Limb (tissue), 2 donors: Measurements from ENCODE around the gene NDUFS6.

Experiments used
- DNase-seq, 2 donors: peaks; one replicate each; pipeline ENCODE4 v3.0.0-alpha.2; 2016; ENCODE audit errors: extremely low spot score in 2 of 2

Gene NDUFS6

GRCh38 chr5:1847611-1848010, 46.4 kb downstream of the NDUFS6 start:
- no peak for DNase-seq

DNA sequence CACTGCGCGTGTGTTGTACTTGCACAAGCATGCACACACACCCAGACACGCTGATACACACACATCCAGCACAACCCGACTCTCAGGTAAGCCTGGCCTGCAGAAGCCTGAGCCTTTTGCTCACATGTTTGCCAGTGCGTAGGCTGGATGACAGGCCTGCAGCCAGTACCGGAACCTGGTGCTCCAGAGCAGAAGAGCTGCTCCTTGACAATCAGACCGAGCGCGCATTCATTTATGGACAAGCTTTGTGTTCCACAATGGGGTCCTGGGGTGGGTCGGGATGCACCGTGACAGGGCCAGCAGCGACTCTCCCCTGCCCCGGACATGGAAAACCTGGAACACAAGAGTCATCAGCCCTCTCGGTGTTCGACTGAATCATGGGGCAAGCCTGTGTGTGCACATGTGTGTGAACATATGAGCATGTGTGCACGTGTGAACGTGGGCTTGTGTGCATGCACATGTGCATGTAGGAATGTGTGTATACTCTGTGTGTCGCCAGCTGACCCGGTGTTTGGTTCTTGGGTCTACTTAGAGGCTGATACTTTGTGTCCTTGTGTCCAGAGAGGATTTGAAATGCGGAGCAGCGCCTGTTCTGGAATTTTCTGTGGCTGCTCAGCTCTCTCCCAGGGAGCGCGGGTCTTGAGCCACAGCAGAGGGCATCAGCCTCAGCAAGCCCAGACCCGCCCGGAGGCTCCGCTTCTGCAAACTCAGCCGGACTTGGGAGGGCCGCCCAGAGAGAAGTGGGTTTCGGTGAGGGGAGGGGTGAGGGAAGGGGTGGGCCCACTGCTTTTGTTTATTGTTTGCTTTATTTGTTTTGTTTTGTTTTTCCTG, 49.3 kb downstream of the NDUFS6 start:
- no peak for DNase-seq

GRCh38 chr5:1851290-1851934, 50.2 kb downstream of the NDUFS6 start:
- DNase-seq = no peak

DNA sequence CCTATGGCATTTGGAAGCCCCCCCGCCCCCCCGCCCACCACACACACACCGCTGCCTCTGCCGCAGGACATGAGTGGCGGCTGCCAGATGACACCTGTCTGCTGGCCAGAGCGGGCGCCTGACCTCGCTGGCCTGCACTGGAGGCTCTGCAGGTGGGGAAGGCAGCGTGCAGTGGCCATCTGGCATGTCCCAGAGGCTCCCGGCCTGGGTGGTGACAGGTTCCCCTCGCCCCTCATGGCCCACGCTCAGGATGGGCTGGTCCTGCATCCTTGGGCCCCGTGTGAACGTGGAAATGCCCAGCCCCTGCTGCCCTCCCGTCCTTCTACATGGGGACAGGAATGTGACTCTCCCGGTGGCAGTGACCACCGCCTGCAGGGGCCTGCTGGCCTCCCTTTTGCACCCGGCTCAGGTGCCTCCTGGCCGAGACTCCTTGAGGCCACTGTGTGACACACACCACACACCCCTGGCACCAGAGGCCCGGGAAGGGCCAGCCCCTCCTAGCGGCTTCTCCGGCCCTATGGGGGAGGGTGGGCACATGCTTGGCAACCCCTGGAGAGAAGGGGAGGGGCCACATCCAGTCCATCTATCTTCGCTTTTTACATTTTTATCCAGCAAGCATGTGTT, 51.2 kb downstream of the NDUFS6 start:
- DNase-seq = no peak

GRCh38 chr5:1853531-1853930, 52.3 kb downstream of the NDUFS6 start:
- DNase-seq = no peak

- no peak for DNase-seq
Observed at GRCh38 chr5:1855075-1855474, 53.9 kb downstream of the NDUFS6 start.

DNA sequence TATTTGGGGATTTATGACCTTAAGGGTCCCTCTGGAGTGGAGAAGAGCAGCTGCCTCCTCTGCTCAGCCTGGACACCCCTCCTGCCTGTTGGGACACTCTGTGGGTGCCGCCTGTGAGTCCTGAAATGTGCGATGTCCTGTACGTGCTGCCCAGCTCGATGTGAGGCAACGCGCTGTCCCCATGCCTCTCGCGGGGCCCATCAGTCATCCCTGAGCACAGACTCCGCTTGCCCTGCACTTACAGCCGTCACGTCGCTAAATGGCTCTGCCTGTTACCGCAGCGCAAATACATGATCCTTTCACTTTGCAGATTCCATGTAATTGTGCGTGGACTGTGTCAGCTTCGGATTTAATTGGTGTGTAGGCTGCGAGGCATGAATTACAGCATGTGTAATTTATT, 54.4 kb downstream of the NDUFS6 start:
- no peak for DNase-seq

DNA sequence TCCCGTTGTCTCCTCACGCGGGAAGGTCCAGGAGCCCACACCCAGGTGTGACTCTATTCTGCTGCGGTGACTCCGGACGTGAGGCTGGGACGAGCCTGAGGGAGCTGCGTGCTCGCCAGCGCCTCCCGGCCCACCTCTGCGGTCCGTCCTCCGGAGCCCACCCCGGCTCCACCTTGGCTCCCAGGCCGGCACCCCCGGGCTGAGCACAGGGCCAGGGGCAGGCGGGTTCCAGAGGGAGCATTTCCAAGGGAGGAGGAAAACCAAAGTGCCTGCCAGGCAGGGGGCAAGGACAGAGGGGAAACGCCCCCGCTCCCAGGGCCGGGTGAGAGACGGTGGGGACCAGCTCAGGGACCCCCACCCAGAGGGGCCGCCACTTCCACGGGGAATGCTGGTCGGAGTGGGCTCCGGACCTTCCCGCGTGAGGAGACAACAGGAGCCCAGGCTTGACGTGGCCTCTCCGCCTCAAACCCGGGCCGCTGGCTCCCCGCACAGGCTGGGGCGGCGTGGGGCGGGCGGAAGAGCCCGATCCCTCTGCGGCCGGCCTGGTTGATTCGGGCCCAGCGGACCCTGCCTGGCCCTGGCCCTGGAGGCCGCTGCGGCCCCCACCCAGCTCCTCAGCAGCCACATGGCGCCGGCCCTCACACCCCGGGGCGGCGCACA, 55.5 kb downstream of the NDUFS6 start:
- DNase-seq = no peak

- no peak for DNase-seq
Observed at GRCh38 chr5:1857256-1857600, 56.0 kb downstream of the NDUFS6 start.

- DNase-seq = no peak
Observed at GRCh38 chr5:1858436-1858835, 57.2 kb downstream of the NDUFS6 start.

GRCh38 chr5:1859099-1859498, 57.9 kb downstream of the NDUFS6 start:
- no peak for DNase-seq

DNA sequence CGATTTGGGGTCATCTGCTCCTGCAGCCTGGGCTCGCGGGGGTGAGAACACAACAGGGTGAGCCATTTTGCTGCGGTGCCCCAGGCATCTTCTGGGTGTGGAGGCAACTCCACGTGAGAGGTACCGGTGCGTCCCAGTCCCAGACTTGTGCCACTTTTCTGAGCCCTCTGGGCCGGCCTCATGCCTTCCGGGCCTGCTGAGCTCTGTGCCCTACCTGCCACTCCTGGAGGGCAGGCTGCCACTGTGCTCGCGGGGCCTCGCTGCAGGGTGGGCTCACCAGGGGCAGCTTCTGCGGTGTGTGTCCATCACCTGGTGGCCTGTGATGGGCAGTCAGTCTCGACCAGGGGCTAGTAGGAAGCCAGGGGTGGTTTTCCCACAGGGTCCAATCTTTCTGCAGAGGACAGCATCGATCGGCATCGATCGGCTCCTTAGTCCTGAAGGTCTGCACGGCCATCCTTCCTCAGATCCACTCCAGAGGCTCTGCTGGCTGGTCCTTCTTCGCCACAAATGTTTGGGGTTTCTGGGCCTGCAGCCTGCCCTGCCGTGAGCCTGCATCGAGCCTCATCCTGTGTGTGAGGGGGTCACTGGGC, 58.9 kb downstream of the NDUFS6 start:
- DNase-seq = no peak

- DNase-seq = no peak
Observed at GRCh38 chr5:1860949-1861348, 59.7 kb downstream of the NDUFS6 start.

DNA sequence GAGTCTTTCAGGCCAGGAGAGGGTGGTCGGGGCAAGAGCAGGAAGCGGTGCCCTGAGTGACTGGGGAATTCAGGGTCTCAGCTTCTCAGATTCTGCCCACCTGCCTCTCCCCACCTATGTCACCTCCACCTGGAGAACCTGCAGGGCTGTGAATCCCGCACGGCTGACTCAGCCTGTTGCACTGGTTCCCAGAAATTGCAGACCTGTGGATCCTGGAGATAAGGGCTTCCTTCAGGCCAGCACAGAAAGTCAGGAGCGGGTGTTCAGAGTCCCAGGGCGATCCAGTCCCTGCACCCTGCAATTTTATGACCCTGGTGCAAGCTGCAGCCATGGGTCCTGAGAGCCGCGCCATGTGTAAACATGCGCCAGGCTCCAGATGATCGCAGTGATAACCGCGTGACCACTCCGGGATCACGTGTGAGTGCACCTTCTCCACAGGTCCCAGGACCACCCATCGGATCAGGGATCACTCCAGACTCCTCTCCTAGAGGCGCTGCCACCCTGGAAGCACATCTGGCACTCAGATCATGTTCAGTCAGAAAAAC, 63.8 kb downstream of the NDUFS6 start:
- no peak for DNase-seq

DNA sequence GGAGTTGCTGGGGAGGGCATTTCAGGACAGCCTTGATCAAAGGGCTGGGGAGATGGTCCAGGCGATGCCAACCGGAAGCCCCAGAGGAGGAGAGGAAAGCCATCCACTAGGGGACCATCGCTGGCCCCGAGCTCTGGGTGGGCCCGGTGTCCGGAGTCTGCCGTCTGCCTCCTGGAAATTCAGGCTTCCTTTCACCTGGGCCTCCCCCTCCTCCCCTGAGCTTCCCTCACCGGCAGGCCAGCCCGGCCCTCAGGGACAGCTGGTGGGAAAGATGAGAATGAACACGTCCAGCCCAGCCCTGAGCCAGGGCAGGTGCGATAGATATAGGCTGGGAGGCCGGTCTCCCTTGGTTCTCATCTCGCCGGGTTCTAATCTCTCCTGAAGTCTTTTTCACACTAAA, 64.3 kb downstream of the NDUFS6 start:
- no peak for DNase-seq
